Measurements from ENCODE around the gene ALCAM.

ALCAM gene

DNA sequence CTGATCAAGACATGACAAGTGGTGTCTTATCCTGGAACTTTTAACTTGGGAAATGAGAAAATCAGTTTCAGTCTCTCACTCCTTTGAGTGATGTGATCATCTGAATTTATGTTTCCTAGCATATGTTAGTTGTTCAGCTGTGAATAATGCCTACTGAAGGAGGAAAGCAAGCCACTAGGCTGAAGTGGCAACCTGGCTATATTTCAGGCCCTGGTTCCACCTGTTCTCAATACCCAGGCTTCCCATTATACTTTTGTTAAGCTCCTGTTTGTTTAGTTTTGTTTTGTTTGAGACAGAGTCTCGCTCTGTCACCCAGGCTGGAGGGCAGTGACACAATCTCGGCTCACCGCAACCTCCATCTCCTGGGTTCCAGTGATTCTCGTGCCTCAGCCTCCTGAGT, 243.8 kb downstream of the ALCAM start:
- H4K20me1 ChIP-seq = no peaks in the 10 kb centered on the region
- H3K9me3 ChIP-seq (replicated peaks in 1 of 11) = no peaks in the 10 kb centered on the region
- H3K27me3 ChIP-seq = no peaks in the 10 kb centered on the region
- H3K4me3 ChIP-seq = no peak overlapping the region
- no peak overlapping the region for H3K27ac ChIP-seq
- no peaks in the 10 kb centered on the region for H3K4me1 ChIP-seq
- H3K4me2 ChIP-seq = no peak overlapping the region
- H3K9ac ChIP-seq = no peak overlapping the region
- no peaks in the 10 kb centered on the region for H3K36me3 ChIP-seq
- TF ChIP-seq Cebpa-rat (IDR thresholded peaks at IDR 0.05) = no peak

DNA sequence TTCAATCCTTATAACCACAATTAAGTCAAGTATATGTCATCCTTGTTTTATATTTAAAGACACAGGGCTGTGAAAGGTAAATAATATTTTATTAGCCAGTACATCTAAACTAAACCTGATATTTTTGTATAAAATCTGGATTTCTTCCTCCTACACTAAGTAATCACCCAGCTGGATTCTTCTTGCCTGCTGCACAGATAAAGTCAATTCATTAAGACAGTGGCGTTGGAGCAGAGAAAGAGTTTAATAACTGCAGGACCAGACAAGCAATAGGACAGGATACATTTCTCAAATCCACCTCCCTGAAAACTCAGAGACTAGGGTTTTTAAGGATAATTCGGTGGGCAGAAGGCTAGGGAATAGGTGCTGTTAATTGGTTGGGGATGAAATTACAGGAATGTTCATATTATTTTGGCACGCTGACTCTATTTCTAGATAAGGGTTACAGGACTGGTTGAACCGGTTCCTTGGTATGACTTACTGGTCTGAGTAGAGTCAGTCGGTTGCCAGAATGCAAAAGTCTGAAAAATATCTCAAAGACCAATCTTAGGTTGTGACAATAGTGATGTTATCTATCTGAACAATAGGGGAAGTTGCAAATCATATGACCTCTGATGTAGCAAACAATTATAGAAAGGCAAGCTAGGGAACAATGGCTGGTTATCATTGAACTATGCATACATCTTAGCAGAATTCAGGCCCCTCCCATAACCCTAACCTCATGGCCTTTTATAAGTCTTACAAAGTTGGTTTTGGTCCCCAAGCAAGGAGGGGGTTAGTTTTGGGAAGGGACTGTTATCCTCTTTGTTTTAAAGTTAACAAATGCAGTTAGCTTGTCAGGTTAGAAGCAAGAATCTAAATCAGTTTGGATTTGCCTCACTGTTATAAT, 244.8 kb downstream of the ALCAM start:
- Histone ChIP-seq H4K20me1 (no peaks in the 10 kb centered on the region), H3K36me3 (no peaks in the 10 kb centered on the region), H3K9me3 (replicated peaks in 1 of 11) (no peaks in the 10 kb centered on the region), H3K27me3 (no peaks in the 10 kb centered on the region), H3K4me3 (no peak overlapping the region), H3K4me1 (no peaks in the 10 kb centered on the region), H3K4me2 (no peak overlapping the region), H3K27ac (no peak overlapping the region), H3K9ac (no peak overlapping the region)
- no peak for TF ChIP-seq Cebpa-rat (IDR thresholded peaks at IDR 0.05)

DNA sequence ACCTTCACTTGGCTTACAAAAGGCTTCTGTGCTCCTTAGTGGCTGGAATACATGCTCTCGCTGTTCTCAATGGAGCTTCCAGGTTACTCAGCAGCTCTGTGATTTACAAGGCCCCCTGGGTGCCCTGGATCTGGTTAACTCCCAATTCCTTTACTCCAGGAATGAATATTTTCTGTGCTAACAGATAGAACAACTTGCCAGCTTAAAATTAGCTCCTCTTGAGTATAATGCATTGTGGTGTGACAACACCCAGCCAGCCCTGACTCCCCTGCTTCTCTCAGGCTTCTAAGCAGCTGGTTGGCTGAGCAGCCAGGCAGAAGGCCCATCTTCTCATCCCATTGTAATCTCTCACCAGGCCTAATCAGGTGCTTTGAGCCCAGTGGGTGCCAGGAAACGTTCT, 246.4 kb downstream of the ALCAM start:
- H3K9me3 ChIP-seq (replicated peaks in 1 of 11) = no peaks in the 10 kb centered on the region
- TF ChIP-seq Cebpa-rat (IDR thresholded peaks at IDR 0.05) = no peak
- H4K20me1 ChIP-seq = no peaks in the 10 kb centered on the region
- H3K36me3 ChIP-seq = no peaks in the 10 kb centered on the region
- no peak overlapping the region for H3K4me2 ChIP-seq
- H3K4me1 ChIP-seq = no peaks in the 10 kb centered on the region
- H3K27me3 ChIP-seq = no peaks in the 10 kb centered on the region
- H3K4me3 ChIP-seq = no peak overlapping the region
- no peak overlapping the region for H3K27ac ChIP-seq
- no peak overlapping the region for H3K9ac ChIP-seq

DNA sequence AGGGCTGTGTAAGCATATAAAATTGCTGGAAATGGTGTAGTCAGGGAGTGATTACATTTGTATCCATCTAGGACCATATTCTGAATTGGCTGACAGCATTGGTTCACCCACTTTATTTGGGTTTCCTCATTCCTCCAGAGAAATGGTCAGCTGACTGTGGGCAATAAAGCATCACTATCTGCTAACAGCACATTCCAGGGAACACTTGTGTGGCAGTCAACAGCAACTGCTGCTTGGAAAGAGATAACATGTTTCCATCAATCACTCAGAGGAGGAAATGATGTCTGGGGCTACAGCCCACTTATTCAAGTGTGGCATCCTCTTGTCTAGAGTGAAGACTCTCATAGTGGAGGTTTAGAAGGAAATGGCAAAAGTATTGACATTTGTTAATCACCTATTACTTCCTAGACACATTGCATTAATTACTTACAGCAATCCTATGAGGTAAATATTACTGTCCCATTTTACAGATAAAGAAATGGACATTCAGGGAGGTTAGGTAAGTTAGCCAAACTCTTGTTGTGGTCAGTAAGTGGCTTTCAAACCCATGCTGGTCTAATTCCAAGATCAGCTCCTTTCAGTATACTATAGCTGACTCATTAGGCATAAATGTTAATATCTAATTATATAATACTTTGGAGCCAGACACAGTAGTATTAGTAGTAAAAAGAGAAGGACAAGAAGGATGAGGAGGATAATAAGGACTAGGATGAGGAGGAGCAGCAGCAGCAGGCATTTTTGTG, 247.8 kb downstream of the ALCAM start:
- no peaks in the 10 kb centered on the region for H3K27me3 ChIP-seq
- H3K36me3 ChIP-seq = no peaks in the 10 kb centered on the region
- no peak overlapping the region for H3K4me3 ChIP-seq
- no peak overlapping the region for H3K4me2 ChIP-seq
- no peak overlapping the region for H3K9ac ChIP-seq
- no peaks in the 10 kb centered on the region for H4K20me1 ChIP-seq
- H3K4me1 ChIP-seq = no peaks in the 10 kb centered on the region
- H3K27ac ChIP-seq = no peak overlapping the region
- TF ChIP-seq Cebpa-rat (IDR thresholded peaks at IDR 0.05) = no peak
- H3K9me3 ChIP-seq (replicated peaks in 1 of 11) = no peaks in the 10 kb centered on the region

DNA sequence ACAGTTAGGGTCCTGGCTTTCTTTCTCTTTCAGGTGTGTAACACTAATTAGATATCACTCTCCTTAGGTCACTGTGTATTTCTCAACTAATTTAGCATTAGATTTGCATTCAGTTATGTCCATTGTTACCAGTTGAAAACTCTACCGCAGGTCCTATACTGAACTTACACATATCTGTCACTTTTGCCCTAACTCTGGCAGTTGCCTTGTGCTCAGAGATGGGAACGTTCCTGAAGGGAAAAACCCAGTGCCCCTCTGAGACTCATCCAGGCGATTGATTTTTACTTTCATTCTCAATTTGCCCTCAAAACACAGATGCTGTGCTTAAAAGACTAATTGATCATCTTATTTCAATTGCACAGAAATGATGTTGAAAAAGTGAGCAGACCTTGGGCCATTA, 249.1 kb downstream of the ALCAM start:
- no peaks in the 10 kb centered on the region for H3K27me3 ChIP-seq
- TF ChIP-seq Cebpa-rat (IDR thresholded peaks at IDR 0.05) = no peak
- no peaks in the 10 kb centered on the region for H3K9me3 ChIP-seq (replicated peaks in 1 of 11)
- no peaks in the 10 kb centered on the region for H3K36me3 ChIP-seq
- H4K20me1 ChIP-seq = no peaks in the 10 kb centered on the region
- H3K4me3 ChIP-seq = no peak overlapping the region
- no peak overlapping the region for H3K4me2 ChIP-seq
- no peak overlapping the region for H3K9ac ChIP-seq
- H3K27ac ChIP-seq = no peak overlapping the region
- H3K4me1 ChIP-seq = no peaks in the 10 kb centered on the region

DNA sequence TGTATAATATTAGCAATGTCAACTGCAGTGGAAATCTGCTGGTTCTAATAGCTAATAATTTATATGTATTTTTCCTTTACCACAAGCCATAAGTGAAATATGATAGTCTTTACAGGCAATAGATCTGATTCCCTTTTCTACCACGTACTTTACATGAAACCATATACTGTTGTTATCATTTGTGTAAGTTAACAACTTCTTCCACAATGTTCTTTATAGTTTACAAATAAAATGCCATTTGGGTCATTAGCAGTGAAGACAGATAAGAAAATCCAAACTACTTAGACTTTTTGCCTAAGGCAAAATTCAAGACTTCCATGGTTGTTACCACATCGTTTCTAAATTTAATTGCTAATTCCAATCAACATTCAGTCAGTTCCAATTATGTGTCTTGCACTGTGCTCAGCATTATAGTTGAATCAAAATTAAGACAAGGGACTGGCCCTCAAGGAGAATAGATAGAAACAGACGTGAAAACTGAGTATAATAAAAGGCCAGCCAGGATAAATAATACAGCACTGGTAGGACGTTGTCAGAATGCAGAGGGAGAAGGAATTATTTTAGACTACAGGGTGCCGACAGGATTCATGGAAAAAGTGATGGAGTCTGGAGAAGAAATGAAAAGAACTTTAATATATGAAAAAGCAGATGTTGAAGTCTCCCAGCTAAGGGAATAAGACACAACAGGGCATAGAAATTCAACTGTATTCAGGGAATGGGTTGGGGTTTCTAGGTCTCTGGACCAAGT, 249.8 kb downstream of the ALCAM start:
- TF ChIP-seq Cebpa-rat (IDR thresholded peaks at IDR 0.05) = no peak
- no peaks in the 10 kb centered on the region for H3K9me3 ChIP-seq (replicated peaks in 1 of 11)
- H4K20me1 ChIP-seq = no peaks in the 10 kb centered on the region
- no peak overlapping the region for H3K4me2 ChIP-seq
- no peaks in the 10 kb centered on the region for H3K27me3 ChIP-seq
- H3K36me3 ChIP-seq = no peaks in the 10 kb centered on the region
- no peak overlapping the region for H3K9ac ChIP-seq
- no peak overlapping the region for H3K27ac ChIP-seq
- no peak overlapping the region for H3K4me3 ChIP-seq
- H3K4me1 ChIP-seq = peaks cover 0 to 4% (median 0%) of the 10 kb centered on the region in 10 experiments; a peak in 1 of 20 replicates

DNA sequence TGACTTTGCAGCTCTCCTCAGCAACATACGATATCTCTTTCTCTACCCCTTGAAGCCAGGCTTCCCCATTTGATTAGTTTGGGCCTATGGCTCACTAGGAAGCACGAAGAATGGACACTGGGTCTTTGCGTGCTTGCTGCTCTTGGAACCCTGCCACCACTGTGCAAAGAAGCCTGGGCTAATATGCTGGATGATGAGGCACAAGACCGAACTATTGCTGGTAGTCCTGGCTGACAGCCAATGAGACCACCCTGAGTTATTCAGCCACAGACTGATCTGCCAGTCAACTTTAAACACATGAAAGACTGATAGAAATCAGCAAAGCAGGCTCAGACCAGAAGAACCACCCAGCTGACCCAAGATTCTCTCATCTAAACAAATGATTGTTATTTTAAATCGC, 251.8 kb downstream of the ALCAM start:
- Histone ChIP-seq H3K36me3 (no peaks in the 10 kb centered on the region), H3K9me3 (replicated peaks in 1 of 11) (no peaks in the 10 kb centered on the region), H3K27me3 (no peaks in the 10 kb centered on the region), H4K20me1 (no peaks in the 10 kb centered on the region), H3K27ac (no peak overlapping the region), H3K9ac (no peak overlapping the region), H3K4me1 (peaks cover 0 to 20% (median 0%) of the 10 kb centered on the region in 10 experiments; a peak in 4 of 20 replicates), H3K4me2 (no peak overlapping the region), H3K4me3 (no peak overlapping the region)
- no peak for TF ChIP-seq Cebpa-rat (IDR thresholded peaks at IDR 0.05)

DNA sequence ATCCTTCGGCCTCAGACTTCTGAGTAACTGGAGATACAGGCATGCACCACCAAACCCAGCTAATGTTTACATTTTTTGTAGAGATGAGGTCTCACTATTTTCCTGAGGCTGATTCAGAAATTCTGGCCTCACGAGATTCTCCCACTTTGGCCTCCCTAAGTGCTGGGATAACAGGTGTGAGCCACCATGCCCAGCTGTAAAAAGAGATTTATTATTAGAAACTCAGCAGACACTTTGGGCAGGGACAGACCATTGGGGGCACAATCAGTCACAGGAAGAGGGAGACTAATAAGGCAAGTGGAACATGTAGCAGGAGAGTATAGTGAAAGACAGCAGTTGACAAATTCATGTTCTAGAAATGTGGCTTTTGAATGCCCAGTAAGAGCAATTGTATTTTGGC, 252.9 kb downstream of the ALCAM start:
- Histone ChIP-seq H3K4me3 (no peak overlapping the region), H3K9ac (no peak overlapping the region)

DNA sequence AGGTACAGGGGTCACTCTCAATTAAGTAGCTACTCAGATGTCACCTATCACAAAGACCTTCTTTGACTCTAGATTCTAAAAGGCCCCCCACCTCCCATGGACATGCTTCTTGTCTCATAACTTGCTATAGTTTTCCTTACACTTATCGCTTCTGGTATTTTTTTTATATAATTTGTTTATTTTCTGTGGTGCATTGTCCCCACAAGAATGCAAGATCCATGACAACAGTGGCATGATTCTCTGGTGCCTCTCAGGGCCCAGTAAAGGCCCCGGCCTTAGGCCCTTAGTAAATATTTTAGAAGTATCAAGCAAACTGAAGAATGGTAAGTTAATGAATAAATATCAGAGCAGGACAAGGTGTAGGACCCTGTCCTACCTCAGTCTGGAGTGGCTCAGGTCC, 253.5 kb downstream of the ALCAM start:
- no peak overlapping the region for H3K27ac ChIP-seq
- H3K4me1 ChIP-seq = peaks cover 0 to 20% (median 0%) of the 10 kb centered on the region in 10 experiments; a peak in 4 of 20 replicates
- no peaks in the 10 kb centered on the region for H3K36me3 ChIP-seq
- H3K9me3 ChIP-seq (replicated peaks in 1 of 11) = no peaks in the 10 kb centered on the region
- no peak overlapping the region for H3K4me2 ChIP-seq
- TF ChIP-seq Cebpa-rat (IDR thresholded peaks at IDR 0.05) = no peak
- H3K9ac ChIP-seq = no peak overlapping the region
- H4K20me1 ChIP-seq = no peaks in the 10 kb centered on the region
- no peaks in the 10 kb centered on the region for H3K27me3 ChIP-seq
- no peak overlapping the region for H3K4me3 ChIP-seq

More for the DNA sequence above, 252.9 kb downstream of the ALCAM start:
- Histone ChIP-seq H3K4me1 (peaks cover 0 to 20% (median 0%) of the 10 kb centered on the region in 10 experiments; a peak in 4 of 20 replicates), H3K9me3 (replicated peaks in 1 of 11) (no peaks in the 10 kb centered on the region), H3K27ac (no peak overlapping the region), H3K27me3 (no peaks in the 10 kb centered on the region), H3K36me3 (no peaks in the 10 kb centered on the region), H4K20me1 (no peaks in the 10 kb centered on the region), H3K4me2 (no peak overlapping the region)
- TF ChIP-seq Cebpa-rat (IDR thresholded peaks at IDR 0.05) = no peak
